MV-4-11 (cell line): ENCODE data around the gene VPS36.
"Not testable (repeated sequence)": the region's sequence is repeated elsewhere in the genome, so short reads cannot be mapped to it uniquely, and the experiment has no call there.

Experiments
- DNase-seq: peaks from one replicate; lab custom pipeline; 2025; lab: John Stamatoyannopoulos, UW

The VPS36 gene

GRCh38 chr13:52450012-52450792, at the start of gene VPS36:
Gene VPS36 (minus strand): TSS chr13:52450634. CDS start chr13:52450594, 40 bp downstream.
- peak; percentile 88 for DNase-seq

DNA sequence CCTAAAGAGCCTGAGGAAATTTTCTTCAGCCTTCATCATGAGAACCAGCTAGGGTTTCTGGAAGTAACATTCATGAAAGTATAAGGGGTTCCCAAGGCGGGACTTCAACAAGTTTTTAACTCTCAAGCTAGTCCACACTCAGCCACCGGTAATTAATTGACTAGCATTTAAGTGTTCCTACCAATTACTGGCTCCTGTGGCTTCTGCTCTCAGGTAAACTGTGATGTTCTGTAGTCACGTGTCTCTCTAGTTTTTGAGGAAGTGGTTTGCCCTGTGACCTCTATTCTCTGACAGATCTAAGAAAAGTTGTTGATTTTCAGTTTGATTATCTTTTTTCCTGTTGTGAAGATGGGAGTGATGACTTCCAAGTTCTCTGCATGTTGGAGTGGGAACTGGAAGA, 47.5 kb upstream of the VPS36 start:
- DNase-seq: not testable (repeated sequence)

DNA sequence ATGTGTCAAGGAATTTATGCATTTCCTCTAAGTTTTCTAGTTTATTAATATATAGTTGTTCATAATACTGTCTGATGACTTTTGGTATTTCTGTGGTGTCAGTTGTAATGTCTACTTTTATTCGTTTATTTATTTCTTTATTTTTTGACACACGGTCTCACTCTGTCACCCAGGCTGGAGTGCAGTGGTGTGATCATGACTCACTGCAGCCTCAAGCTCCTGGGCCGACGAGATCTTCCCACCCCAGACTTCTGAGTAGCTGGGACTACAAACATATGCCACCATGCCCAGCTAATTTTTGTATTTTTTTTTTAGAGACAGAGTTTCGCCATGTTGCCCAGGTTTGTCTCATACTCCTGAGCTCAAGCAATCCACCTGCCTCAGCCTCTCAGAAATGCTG, 43.8 kb upstream of the VPS36 start:
- DNase-seq: not testable (repeated sequence)

DNA sequence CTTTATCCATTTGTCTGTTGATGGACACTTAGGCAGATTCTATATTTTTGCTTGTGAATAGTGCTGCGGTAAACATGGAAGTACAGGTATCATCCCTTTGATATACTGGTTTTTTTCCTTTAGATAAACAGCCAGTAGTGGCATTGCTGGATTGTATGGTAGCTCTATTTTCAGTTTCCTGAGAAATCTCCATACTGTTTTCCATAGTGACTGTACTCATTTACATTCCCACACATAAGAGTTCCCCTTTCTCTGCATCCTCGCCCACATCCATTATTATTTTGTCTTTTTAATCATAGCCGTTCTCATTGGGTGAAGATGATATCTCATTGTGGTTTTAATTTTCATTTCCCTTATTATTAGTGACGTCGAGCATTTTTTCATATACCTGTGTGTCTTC, 40.6 kb upstream of the VPS36 start:
- not testable (repeated sequence) for DNase-seq

DNA sequence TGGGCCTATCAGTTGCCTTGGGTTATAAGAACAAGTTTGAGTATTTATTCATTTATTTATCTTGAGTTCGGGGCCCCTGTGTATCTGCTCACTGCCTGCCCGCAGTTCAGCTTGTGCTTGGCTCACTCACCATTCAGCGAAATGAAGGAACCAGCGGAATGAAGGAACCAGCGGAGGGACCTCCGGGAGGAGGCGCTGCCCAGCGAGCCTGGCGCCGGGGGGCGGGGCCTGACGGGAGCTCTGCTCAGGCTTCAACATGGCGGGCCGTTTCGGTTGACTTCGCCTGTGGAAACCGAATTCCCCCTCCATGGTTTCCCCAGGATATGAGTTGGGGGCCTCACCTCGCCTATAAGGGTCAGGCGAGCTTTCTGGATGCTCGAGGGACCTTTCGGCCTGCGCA, 38.3 kb upstream of the VPS36 start:
- DNase-seq: not testable (repeated sequence)

DNA sequence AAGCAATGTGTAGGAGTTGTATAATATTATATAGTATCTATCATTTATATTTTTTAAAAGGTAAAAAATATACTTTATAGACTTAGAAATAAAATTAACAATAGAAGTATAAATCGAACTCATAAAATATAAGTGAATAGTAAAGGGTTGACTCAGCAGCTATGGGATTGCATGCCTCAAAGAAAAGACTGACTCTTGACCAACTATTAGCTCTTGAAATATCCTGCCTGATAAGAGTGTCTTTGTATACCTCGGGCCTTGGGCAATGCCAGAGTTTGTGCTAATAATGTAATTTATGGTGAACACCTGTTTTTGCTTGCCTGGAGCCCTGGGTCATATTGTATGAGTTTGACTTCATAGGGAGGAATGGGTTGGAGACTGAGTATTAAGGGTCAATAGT, 36.6 kb upstream of the VPS36 start:
- not testable (repeated sequence) for DNase-seq

DNA sequence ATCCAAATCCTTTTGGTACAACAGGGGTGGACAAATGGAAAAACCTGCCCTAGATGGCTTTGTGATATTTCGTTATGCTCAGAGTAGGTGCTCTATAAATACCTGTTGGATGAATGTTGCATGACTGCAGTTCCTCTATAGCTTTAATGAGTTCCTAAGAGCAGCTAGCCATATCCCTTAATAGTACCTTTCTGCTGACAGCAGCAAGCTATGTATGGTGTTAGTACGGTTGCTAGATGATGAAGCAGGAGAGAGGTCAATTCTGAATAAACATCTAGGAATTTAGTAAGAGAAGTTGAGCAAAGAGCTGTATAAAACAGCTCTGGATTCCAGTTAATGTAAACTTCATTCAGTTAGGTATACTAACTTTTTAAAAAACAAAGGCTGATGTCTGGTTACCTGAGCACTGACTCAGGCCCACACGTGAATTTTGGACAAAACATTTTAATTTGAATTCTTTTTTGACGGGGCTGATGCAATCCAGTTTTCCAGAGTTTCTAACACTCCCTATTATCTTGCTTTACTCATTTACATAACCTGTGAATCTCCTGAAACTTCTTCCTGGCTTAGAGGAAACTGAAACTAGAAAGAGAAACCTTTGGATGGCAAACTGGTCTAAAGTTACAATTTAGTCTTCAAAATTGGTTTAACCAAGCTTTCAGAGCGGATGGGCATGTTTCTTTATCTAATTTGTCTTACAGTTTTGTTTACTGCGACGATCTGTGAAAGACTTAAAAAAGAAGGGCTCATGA, 30.4 kb upstream of the VPS36 start:
- not testable (repeated sequence) for DNase-seq

- not testable (repeated sequence) for DNase-seq
Measured at GRCh38 chr13:52468487-52468886, 18.1 kb upstream of the VPS36 start.

DNA sequence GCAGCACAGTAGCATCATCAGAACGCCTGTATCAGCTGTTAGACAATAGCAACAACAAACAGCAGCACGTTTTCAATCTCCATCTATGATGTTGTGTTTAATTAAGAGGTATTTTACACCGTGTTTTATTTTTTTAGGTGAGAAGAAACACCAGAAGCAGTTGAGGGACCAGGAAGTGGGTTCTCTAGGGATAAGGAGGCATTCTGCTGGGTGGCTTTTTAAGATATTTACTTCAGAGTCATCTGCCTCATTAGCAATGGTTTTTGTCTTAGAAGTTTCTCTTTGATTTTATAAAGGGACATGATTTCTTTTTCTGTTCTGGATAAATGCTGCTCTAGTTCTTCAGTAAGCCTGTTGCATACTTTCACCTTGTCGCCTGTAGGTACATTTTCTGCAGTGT, 13.1 kb upstream of the VPS36 start:
- DNase-seq: no peak

GRCh38 chr13:52461265-52461664, 10.8 kb upstream of the VPS36 start:
- no peak for DNase-seq

- DNase-seq: no peak
Measured at GRCh38 chr13:52459668-52460067, 9.2 kb upstream of the VPS36 start.

DNA sequence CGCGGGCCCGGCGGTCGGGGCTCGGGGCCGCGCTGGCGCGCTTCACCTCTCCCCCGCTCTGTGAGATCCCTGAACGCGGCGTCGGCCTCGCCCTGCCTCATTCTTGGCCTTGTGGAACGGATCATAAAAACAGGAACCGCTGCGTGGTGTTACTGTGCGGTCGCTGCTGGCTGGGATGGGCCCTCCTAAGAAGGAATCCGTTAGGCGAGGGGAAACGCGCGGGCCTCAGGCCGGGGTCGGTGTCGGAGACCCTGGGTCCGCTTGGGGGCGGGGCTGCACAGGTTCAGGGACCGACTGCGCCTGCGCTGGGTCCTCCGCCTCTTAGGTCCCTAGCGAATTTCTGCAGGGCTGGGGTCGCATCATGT, 5.2 kb upstream of the VPS36 start:
- DNase-seq: peak; percentile 76

- peak; percentile 95 for DNase-seq
Measured at GRCh38 chr13:52454820-52455676, 4.6 kb upstream of the VPS36 start, which contains the start of gene CKAP2. Gene CKAP2 (plus strand): TSS chr13:52455478. CDS start chr13:52455557, 79 bp downstream.

- peak; percentile 14 for DNase-seq
Measured at GRCh38 chr13:52454459-52454819, 4.0 kb upstream of the VPS36 start.

DNA sequence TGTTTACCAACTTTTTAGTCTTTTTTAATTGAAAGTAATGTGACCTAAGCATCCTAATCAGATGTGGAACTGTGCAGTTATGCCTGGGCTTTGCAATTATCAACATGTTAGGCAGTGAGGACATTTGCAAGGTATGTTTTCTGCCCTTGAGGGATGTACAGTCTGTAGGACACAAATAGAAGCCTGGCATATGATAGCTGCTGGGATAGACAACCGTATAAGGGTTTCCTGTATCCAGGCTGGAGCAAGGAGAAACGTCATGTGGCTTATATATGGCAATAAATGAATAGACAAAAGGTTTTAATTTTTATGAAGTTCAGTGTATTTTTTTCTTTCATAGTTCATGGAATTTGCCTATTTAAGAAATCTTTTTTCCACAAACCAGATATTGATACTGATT, 2.0 kb upstream of the VPS36 start:
- DNase-seq: no peak

GRCh38 chr13:52451135-52451804, 836 bp upstream of the VPS36 start:
- DNase-seq: no peak

DNA sequence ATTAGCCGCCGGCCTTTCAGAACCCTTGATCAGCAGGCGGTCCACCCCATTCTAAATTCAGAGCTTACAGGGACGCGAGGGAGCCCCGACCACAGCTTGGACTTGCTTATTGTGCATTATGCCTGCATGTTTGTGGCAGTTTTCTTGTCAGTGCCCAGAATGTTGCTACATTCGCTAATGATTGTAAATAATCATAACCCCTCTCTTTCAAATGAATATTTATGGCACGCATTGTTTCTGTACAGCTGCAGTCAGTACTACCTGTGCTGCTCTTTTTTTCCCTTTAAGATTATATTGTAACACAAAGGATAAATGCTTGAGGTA, 321 bp upstream of the VPS36 start:
- DNase-seq: no peak

- DNase-seq: no peak
Measured at GRCh38 chr13:52449331-52450011, 963 bp downstream of the VPS36 start.

DNA sequence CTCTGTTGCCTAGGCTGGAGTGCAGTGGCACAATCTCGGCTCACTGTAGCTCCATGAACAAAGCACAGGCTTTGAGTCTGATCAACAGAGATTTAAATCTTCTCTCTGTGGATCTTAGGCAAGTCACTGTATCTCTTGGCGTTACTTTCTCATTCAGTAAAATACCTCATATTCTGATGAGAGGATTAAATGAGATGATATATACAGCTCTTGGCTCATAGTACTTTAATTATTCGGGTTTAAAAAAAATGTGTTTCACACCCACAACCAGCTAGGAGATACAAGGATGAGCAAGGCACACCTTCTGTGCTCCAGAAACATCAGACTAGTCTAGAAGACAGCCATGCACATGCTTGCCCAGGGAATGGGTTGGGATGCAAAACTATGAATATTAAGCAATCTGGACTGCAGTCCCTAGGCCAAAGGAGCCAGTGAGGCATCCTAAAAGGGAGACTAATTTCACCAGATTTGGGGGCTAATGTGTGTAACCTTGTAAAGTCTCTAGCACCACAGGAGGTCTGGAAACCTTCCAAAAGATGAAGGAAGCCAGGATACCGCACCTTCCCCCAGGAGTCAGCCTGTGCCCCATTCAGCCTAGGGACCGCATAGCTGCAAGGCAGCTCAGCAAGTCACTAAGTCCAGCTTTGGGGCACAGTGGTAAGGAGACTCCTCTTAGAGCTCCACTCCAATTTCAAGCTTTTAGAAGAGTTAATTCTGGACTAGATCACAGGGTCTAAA, 2.5 kb downstream of the VPS36 start:
- DNase-seq: no peak

GRCh38 chr13:52447354-52447753, 3.1 kb downstream of the VPS36 start:
- no peak for DNase-seq

GRCh38 chr13:52446265-52446664, 4.2 kb downstream of the VPS36 start:
- peak; percentile 34 for DNase-seq
